Measurements from ENCODE around the gene NTRK2.

Gene NTRK2

DNA sequence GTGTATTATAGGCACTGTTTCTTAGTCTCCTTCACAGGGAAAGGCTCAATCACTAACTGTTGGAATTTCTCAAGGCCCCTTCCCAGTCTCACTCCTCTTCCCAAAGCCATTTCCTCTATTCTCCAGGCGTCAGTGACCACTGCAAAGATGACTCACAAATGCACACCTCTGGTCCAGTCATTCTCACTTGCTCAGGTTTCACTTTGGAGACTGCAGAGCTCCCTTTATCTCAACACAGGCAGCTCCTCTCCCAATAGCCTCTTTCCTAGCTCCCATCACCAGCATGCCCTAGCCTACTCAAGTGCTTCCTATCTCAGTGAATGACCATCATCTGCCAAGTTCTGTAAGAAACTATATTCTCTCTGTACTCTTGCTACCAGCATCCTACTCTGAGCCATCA is 323.6 kb downstream of the NTRK2 start:
- DNase-seq = no peak

GRCh38 chr9:84996029-84996428 is 326.5 kb downstream of the NTRK2 start:
- DNase-seq = no peak

DNA sequence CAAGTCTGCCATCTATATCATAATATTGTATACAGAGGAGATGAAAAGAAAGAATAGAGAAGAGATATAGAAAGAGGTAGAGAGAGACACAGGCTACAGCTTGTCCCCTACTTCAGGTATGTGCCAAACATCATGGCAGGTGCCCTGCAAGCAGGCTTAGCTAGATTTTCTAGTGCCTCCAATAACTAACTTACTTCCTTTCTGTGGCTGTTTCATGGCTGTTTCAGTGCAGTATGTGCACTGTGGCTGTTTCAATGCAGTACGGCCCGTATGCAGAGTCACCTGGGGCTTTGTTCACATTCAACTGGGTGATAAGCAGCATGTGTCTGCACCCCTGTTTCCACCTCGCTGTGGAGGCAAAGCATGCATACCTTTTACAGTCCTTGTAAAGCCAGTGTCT is 327.2 kb downstream of the NTRK2 start:
- DNase-seq = no peak

DNA sequence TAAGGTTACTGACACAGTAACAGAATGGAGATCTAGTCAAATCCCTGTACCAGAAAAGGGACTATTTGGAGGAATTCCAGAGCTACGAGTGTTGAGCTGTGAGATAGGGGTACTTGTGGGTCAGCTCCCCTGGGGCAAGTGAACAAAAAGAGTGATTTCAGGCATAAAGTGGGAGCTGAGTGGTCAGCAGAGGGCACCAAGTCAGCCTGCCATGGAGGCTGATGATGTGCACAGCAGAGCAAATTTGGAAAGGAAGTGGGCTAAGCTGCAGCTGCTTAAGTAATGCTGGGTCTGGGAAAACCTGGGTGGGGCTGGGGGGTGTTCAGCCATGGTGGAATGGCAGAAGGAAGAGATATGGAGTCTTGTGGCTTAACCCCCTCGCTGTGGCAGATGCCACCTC is 327.9 kb downstream of the NTRK2 start:
- no peak for DNase-seq

DNA sequence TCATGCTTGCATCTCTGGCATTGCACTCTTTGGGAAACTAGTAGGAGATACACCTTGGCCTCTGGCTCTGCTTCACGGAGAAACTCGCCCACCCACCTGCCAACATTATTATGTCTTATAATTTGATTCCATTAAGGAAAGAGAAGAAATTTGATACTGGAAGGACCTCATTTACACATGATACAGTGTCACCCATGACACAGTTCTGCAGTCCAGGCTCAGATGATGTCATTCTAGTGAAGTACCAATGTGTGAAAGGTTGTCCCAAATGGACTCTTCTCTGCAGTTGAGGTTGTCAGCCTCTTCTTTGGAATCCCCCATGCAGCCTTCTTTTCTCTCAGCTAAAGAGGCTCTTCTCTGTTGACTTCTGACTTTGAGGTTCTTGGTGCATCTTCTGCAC is 329.1 kb downstream of the NTRK2 start:
- DNase-seq = no peak

- no peak for DNase-seq
Measured at GRCh38 chr9:84999788-85000187, 330.3 kb downstream of the NTRK2 start.

GRCh38 chr9:85001925-85002324 is 332.4 kb downstream of the NTRK2 start:
- DNase-seq = no peak

GRCh38 chr9:85004818-85005413 is 335.4 kb downstream of the NTRK2 start:
- DNase-seq = no peak

GRCh38 chr9:85007748-85008147 is 338.2 kb downstream of the NTRK2 start:
- no peak for DNase-seq

- DNase-seq = no peak
Measured at GRCh38 chr9:85008215-85008614, 338.7 kb downstream of the NTRK2 start.

DNA sequence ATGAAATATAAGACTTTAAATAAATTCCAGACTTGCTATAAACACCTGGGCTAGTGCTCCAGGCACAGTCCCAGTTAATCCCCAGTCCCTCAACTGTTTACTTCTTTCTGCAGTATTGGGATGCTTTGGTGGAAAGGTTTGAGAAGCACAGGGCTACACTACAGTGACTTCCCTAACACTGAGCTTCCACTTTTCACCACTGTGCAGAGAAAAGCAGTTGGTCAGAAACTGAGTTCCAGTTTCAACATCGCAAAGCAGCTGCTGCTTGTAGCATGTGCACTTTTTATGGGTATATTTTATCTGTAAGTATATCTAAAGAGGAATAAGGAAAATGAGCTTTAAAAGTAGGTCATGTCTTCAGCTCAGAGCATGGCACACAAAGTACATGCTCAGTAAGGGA is 339.7 kb downstream of the NTRK2 start:
- DNase-seq = no peak

DNA sequence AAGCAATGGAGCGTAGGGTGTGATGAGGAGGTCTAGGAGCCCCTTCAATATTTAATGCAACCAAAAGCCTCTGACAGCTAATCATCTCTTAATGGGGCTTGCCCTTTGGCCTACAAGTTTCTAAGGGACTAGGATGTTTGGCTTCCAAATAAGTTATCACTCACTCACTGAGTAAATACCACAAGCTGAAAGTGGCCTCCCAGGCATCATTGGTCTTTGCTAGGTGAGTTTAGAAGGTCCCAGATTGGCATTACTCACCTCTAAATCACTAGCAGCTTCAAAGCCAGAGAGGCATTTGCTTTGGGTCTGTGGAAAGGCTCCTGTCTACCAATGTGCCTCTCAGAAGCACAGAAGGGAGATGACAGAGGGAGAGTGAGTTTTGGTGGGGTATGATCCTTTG is 344.2 kb downstream of the NTRK2 start:
- no peak for DNase-seq

DNA sequence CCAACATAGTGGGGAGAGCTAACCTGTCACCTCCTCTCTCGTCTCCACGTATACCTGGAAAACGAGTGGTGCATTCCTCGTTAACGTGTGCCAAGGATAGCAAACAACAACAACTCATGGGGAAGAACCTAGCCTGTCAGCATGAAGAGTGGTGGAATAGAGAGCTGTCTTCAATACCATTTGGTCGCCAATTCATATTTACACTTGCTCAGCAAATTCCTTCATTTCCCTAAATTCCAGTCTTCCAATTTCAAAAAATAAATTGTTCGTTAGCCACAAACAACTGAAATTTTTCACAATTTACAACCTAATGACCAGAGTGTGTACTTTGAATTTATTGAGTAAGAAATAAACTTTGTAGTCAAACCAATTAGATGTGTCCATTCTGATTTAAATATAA is 344.8 kb downstream of the NTRK2 start:
- DNase-seq = no peak

- DNase-seq = no peak
Measured at GRCh38 chr9:85016384-85017006, 347.0 kb downstream of the NTRK2 start.

- DNase-seq = no peak
Measured at GRCh38 chr9:85020791-85021190, 351.3 kb downstream of the NTRK2 start.

- DNase-seq = no peak
Measured at GRCh38 chr9:85021686-85022085, 352.2 kb downstream of the NTRK2 start.

DNA sequence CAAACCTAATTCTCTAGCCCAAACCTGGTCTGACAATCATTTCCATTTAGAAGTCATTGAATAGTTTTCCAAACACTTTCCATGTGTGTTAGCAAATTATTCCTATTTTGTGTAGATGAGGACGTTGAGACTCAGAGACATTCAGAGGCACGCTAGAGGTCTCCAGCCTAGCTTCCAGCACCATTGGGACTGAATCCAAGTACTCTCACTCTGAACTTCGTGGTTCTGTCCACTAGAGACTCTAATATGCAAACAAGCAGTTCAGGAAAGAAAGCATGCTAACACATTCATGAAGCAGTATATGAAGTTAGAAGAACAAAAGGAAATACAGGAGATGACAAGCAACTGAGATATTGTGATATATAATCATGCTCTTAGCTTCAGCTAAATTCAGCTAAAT is 354.8 kb downstream of the NTRK2 start:
- DNase-seq = no peak

DNA sequence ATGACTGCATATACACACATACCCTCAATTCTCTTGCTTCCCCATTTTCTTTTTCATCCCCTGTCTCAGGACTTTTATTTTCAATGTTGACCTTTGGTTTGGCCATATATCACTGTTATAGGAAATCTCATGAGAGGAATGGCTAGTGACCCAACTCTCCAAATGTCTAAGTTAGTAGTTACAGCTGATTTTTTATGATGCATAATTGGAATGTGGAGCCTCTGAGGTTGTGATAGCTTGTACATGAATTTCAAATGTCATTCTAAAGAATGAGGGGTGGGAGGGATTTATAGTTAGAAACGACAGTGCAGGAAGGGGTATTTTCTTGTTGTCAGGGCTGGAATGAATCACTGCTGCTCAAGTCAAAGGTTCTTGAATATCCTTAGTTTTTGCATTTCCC is 356.1 kb downstream of the NTRK2 start:
- DNase-seq = no peak

DNA sequence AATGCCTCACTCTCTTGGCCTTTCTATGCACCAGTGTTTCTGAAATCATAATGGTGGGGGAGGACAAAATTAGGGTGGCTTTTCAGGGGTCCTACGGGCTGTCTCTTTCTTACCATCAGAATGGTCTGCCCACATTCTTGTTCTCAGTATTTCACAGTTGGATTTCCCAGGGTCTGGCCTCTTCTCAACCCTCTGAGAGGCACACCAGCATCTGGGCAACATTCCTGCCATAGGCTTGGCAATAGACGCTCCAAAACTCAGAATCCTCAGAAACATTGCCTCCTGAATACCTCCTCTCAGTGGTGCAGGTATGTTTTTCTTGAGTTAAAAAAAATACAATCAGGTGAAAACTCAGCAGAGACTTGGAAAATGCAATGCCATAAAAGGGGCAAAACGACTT is 358.3 kb downstream of the NTRK2 start:
- no peak for DNase-seq

DNA sequence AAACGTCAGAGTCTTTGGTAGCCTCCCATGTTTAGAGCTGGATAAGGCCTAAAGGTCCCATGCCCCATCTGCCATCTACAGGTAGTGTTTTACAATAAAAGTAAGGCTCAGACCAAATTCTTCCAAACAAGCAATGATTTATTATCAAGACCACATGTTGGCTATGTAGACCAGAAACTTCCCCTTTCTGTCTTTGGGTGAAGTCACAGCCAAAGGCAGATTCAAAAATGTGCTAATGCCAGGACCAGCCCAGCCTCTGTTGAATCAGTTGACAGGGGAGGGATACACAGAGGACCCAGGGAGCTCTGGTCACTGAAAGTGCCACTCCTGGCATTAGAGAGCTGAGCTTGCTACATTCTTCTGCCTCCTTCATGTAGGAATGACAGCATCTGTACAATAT is 360.8 kb downstream of the NTRK2 start:
- DNase-seq = no peak

- no peak for DNase-seq
Measured at GRCh38 chr9:85036496-85036895, 367.0 kb downstream of the NTRK2 start.

DNA sequence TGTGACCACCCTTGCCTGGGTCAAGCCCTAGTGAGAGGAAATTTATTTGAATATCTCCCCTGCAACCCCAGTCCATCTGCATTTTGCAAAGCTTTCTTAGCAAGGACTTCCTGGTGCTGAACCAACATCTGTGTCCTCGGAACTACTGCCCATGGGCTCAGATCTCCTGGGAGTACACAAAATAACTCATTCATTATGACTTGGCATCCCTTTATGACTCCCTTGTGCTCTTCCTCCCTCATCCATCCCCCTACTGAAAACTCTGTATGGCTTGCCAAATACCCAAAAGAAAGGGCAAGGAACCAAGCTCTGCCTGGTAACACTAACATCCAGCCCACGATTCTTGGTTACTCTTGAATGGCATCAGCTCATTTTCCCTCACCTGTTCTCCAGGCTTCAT is 368.5 kb downstream of the NTRK2 start:
- DNase-seq = no peak

DNA sequence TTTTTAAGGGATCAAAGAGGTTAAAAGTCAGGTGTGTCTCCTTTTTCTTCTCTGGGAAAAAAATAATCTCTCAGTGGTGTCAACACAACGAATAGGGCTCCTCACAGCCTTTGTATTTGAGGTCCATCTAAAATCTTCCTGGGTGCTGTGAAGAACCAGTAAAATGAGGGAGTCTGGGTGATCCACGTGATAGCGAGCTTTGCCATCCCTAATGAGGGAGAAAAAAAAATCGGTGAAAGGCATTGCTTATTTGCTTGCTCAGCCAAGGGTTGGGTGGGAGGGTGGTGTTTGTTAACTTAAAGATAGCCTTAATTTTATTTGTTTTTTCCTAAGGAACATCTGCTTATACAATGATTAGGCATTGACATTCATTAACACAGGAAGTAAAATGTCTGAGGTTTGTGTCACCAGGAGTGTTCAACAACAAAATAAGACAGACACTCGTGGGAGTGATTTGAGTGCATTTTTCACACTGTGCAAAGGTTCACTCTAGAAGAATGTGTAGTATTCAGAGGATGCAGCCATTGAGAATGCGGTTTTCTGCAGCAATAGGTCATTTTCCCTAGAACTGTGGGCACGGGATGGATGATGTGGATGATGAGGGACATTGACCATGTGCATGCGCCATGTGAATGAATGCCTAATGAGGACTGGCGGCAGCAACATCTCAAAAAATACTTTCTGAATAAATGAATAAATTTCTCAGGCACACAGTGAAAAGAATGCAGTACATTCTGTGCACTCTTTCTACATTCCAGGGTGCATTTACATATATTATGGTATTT is 369.5 kb downstream of the NTRK2 start:
- DNase-seq = no peak

- no peak for DNase-seq
Measured at GRCh38 chr9:85040146-85040545, 370.6 kb downstream of the NTRK2 start.

Measured in RPMI8226 (cell line).